Stimulated activated CD4-positive, alpha-beta T cell treated with anti-CD3 and anti-CD28 coated beads, Interleukin-1b, Interleukin-23, amount 100 ng/mL, for 4 hours (primary cell): ENCODE measurements around the gene CCDC93.

Experiments
- DNase-seq, 2 donors: peaks; one replicate each; pipeline ENCODE4 v3.0.0-alpha.2; 2020; ENCODE audit warnings: low read depth in 2 of 2

The CCDC93 gene

DNA sequence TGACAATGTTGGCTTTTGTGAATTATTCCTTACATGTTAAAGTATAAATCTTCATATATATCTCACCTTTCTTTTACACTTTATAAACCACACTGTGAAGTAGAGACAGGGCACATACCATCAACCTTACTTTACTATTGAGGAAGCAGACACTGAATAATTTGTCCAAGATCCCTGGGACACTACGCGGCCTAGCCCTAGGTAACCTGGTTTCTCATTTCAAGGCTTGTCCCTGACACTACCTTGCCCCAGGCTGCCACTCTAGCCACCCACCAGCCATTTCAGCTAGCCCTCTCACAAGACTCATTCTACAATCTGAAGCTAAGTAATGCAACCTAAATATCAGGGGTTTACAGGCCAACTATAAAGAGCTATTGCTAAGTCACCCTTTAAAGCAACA is 26.7 kb downstream of the CCDC93 start:
- no peak for DNase-seq

DNA sequence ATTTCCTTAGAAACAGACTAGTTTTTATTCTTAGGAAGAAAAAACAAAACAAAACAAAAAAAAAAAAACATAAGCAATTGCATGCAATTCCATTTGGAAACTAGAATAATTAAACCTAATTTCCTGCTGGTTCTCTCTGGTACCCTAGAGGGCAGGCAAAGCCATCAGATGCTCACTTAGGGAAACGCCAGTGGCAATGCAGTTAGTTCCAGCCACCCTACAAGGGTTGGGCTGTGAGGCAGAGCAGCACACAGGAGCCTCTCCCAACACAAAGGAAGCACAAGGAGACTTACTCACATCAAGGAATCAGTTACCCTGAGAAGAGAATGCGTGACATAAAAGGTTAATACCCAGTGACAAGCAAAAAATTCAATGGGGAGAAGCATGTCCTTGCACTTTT is 28.8 kb downstream of the CCDC93 start:
- DNase-seq: no peak

DNA sequence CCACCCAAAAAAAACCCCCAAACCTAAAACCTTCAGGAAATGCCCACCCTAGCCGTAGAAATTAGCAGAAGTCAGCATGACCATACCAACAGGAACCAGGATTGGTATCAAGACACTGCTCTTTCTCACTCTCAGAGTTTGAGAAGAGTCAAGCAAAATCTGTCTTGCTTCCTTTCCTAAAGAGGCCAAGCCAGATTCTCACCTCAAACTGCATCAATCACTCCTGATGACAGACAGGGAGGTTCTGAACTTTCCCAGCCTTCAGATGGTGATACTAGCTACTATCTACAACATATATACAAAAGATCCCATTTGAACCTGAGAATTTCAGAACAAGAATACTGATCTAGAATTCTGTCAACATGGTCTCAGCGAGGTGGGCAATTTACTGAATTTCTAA is 29.7 kb downstream of the CCDC93 start:
- DNase-seq: no peak

DNA sequence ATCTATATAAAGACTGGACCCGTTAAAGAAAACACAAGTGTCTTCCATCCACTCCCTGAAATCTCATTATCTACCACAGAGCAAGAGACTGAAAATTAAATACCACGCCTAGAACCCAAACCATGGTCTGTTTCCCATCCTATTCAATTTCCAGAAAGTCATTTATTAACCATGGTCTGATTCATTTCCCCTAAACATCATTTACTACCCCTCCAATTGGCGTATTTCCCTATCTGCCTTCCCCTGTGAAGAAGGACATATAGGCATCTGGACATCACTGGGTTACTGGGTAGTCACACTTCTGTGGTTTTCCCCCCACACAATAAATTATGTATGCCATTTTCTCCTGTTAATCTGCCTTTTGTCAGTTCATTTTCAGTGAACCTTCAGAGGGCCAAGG is 30.8 kb downstream of the CCDC93 start:
- no peak for DNase-seq

DNA sequence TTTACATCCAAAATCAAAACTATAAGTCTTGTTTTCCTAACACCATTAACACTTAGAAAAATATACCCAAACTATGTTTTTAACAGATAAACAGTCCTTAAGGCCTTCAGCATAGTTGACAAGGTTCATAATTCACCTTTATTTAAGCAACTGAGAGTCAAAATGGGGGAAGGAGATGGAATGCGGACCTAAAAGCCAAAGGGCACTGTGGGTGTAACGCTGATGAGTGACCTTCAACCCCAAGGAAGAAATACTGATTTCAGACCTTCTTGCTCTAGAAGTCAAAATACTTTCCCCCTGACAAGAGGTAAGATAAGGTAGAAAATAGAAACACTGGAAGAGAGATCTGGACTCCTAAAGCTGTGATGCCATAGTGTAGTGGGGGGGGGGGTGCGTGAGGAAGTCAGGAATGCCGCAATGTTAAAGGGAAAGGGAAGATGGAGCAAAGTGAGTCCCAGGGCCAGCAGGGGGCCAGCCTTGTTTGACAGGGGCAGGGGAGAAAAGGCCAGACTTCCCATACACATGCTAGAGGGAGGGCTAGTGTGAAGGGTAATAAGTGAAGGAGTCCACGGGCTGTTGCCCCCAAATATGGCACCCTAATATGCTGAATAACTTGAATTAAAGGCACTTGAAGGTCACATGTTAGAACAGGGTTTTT is 31.4 kb downstream of the CCDC93 start:
- DNase-seq: no peak

DNA sequence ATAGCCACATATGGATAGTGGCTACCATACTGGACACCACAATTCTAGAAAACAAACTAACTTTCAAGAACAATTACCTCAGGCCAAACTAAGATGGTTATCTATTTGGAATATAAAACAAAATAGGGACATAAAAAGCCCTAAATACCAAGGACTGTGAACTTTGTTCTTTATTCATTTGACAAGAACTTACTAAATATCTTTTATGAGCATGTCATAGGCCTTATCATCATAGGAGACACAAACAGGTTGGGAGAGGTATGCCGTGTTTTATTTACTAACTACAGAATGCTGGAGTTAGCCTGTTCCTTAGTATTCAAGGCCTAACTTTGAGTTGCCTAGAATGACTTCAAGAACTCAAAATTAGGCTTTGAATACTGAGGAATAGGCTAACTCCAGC is 32.1 kb downstream of the CCDC93 start:
- DNase-seq: no peak

DNA sequence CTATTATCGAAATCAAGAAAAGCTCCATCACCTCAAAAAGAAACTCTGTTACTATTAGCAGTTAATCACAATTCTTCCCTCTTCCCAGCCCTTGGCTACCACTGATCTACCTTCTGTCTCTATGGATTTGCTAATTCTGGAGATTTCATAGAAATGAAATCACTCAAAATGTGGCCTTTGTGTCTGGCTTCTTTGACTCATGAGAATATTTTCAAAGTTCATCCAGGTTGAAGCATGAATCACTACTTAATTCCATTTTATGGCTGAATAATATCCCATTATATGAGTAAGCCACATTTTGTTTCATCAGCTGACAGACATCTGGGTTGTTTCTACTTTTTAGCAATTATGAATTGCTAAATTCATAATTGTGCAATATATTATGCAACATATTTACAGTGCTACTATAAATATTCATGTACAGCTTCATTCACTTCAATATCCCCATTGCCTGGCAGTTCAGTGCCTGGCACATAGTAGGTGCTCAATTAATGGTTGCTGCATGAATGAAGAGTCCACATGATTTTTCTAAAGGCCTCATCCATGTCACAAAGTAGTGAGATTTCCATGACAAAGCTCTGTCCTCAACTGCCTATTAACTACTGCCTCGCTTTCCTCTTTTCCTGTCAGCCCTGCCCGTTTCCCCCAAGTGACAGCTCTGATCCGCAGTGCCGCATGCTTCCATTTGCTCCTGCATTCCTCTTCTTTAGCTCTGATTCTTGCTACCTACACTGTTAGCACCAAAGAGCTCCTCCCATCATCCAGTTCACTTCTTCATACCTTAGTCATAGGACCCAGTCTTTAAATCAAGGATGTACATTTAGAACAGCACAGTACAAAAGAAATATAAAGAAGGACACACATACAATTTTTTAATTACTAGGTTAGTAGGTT is 32.8 kb downstream of the CCDC93 start:
- DNase-seq: no peak

DNA sequence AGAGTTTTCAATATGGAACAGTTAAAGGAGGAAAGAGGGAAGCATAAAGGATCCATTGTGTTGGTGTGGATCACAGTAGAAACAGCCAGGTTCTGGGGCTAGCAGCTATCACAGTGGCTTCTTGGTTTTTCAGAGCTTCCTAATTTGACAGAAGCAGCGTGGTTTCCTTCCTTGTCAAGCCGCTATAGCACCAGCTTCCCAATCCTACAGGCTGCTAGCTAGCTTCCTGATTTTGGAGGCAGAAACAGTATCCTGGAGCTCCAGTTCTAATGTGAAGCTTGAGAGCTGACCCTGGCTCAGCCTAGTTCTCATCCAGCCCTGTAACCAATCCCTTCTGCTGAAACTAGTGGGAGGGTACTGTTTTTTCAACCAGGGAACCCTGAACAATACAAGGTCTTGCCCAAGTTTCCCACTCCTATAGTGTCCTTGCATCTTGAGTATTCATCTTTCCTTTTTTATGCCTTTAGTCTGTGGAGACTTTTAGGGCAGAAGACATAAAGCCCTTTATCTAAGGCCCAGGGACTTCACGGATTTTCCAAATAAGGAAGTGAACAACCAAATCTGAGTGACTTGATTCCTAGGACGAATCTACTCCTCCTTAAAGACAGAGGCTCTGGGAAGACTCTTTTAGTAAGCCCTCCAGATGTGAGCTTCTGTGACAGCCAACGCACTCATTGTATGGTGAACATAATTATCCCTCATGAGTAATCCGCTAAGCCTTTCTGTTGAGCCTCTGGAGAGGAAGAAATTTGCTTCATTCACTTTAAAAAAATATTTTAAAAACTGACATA is 33.8 kb downstream of the CCDC93 start:
- DNase-seq: no peak

DNA sequence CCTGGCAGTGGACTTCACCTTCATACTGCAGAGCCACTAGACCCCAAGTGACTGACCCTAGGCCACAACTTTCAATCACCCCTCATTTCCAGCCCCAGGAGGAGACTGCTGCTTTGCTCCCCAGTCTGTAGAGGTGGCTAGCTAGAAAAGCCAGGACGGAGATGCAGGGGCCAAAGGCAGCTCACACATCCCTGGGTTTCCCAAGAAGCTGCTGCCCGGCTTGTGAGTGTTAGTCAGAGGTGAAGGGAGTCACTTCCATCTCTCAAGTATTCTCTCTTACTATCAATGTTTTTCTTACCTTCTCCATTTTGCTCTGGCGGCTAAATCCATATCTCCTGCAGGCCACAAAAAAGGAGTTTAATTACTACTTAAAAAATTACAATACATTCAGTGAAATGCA is 36.2 kb downstream of the CCDC93 start:
- no peak for DNase-seq

DNA sequence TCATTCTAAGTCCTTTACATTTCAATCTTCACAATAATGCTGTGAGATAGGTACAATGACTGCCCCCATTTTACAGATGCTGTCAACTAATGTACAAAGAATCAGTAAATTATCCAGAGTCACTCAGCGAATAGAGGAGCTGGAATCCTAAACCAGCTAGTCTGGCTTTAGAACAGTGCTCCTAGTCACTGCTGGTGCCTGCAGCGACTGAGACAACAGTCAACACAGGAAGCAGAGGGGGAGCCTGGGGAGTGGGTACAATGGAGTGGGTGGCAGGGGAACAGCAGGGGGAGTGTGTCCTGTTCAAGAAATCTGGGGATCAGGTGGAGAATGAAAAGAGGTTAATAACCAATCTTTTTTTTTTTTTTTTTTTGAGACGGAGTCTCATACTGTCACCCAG is 37.3 kb downstream of the CCDC93 start:
- no peak for DNase-seq

DNA sequence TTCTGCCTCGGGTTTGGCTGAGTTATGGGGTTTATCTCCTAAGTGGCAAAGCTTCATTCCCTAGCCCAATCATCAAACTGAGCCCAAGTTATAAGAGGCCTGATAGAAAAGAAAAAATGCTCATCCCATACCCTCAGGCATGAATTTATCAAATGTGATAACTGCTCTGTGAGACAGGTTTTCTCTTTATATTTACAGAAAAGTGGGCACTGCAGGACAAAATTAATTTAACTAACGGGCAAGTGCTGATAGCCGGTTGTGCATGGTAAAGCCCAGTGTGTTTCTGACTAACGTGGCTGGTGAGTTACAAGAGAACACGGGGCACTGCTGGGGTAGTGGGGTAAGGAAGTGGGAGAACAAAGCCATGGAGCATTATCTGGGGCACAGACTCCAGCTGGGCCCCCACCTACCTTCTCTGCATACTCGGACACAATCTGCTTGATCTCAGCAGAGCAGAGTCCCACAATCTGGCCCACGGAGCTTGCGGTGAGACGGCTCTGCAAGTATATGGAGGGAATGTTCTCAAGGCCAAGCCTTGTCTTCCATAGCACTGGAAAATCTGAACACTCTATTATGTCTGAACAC is 40.3 kb downstream of the CCDC93 start:
- no peak for DNase-seq

DNA sequence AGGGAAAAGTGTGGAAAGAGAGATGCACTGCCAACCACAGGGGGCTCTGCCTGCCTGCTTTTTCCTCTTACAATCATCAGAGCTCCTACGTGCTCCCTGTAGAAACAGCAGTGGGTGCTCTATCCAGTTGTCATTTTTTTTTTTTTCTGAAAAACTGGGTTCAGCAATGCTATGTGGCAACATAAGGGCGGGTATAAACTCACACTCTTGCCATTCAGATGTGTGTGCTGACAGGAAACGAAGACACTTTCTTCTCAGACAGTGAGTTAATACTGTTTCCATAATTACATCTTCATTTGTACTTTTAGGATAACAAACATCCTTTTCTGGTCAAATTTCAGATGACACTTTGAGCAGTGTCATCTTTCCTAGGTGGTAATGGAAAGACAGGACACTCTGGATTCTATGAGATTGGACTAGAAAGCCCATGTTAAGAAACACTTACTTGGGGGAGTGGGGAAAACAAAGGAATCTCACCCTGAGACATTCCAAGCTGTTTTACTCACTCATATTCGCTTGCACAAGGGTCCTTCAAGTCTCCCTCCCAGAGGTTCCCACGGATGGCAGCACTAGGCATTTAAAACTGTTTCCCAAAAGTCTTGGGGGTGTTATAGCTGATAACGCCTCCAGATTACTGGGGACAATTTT is 41.3 kb downstream of the CCDC93 start:
- DNase-seq: no peak

DNA sequence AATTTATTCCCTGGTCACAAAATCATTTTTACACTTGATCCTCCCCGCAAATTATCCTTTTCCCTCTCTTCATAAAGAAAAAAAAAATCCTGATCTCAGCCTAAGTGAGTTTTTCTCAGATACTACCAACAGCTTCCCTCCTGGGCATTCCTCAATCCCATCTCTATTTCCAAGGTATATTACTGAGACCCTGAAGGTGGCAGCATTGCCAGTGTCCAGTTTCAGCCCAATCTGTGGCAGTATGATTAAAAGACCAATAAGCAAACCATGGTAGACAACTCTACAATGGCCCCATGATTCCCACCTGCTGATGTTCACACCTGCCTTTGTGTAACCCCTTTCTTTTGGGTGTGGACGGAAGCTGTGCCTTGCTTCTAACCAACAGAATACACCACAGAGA is 45.1 kb downstream of the CCDC93 start:
- no peak for DNase-seq

DNA sequence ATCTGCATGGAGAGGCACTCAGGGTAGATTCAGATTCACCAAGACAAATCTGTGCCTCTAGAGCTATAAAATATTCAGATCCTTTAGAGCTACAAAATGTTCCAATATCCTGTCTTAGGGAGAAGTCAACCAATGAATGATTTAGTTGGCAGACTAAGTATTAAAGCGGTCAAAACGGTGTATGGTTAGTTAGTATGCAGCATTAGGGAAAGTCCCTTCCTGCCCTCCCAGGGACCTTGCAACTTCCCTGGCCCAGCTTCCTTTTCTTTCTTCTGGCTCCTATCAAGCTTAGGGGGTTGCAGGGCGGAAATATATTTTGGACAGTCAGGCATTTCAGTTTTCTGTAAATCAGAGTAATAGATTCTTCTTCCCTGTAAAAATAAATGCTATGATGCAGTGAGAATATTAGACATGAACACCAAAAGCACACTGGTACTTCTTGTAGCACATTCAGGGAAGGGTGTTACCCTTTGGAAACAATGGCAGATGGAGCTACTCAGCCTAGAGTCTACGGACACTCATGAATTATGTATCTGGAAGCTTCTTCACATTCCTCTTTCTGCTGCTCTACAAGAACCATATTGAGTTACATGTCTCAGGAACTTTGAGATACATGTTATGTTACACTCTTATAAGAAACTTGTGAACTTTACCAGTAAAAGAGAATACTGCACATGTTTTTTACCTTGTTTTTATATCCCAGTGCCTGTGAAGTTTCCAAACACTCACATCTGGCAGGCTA is 45.7 kb downstream of the CCDC93 start:
- no peak for DNase-seq

DNA sequence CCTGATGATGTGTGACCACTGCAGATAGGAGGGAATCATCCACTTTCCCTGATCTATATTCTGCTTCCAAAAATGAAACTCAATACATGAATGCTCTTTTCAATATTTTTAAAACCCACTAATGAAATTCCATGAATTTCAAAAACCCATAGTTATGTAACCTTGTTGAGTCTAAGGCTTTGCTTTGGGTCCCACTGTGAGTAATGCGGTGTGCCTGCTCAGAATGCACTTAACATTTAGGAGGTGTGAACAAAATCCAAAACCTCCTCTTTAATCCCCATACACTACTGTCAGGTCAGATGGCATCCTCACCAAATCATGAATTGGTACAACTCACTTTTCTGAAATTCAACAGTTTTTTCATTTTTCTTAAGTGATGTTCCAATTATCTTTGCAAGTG is 50.4 kb downstream of the CCDC93 start:
- DNase-seq: no peak

DNA sequence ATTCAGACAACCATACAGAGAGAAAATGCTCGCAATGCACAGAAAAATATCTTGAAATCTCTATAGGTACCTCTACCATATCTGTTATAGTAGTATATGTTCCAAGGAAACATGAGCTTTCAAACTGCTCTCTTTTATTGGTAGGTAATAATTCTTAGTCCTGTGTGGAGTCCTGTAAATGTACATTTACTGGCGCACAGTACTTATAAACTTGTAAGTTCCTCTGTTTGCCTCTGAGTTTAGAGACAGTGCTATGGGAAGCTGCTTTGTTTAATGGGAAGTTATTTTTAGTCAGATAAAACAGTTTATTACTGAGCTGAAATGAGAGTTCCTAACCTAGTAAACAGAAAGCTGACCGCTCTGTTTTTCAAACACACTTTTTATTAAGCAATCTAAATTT is 52.7 kb downstream of the CCDC93 start:
- DNase-seq: no peak

DNA sequence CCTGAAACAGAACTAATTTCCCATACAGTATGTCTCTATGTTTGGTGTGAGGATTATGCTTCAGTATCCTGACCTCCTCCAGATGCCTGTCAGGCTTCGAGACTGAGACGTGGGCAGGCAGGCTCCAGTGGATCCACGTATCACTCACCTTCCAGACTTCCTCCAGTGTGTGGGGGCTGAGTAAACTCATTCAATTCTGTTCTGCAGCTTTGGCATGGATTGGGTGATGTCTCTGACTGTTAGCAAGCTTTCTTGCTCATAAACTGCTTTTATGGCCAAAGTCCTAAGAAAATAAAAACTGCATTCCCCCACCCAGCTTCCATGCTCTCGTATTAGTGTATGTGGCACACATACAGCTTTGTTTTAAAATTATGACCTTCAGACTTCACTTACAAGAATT is 53.6 kb downstream of the CCDC93 start:
- no peak for DNase-seq

DNA sequence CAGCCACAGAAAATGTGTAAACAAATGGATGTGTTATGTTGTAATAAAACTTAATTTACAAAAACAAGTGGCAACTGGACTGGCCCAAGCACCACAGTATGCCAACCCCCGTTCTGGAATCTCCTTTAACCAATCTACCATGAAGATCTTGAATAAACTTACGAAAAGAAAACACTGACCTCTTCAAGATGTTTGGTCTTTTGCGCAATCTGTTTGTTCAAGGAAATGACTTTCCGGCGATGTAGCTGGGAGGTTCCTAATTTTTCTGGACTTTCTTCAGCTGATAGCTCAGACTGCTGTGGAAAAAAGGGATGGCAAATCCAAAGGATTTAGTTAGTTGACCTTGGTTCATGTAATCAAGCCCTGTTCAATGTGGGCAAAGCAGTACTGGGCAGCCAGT is 55.7 kb downstream of the CCDC93 start:
- DNase-seq: no peak

DNA sequence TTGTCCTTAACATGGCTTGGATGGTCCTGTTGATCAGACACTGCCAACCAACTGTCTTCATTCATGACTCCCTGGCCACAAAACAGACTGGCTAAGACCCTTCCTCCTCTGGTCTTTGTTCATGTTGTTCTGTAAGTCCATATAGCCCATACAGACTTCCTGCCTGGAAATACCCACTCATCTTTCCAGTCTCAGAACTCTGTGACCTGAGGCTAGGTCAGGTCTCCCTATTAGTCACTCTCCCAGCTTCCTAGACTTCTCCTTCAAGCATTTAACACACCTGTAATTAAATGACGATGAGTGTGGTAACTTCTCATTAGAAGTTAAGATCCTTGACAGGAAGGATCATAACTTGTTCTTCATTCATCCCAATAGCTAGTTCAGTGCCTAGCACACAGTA is 56.3 kb downstream of the CCDC93 start:
- no peak for DNase-seq

DNA sequence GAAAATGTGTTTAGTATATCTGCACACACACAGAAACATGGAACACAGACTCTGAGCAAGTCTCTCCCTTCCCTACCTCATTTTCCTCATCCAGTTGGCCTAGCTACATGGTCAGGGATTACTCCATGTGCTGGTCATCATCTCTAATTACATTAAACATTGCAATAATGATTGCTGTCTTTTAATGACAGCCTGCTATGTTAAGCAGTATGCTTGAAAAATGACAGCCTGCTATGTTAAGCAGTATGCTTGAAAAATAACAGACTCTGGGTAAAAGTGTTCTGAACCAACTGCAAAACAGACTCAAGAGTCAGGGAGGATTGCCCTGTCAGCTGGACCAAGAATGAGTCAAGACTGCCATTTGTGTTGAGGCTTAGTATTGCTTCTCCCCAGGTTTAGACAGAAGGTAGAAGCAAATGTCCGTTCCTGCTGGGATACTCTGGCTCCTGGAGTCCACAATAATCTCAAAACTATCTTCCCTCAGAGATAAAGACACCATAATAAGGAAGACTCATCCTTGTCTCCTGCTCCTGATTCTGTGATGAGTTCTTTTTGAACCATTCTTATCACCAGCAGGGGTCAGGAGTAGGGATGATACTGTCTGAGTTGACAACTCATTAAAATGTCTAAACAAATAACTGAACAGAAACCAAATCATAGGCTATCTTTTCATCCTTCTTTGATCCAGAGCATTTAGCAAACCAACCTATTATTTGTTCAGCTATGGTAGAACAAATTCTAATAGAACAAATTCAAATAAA is 57.7 kb downstream of the CCDC93 start:
- no peak for DNase-seq
